HG03432 (cell line): Measurements from ENCODE around the gene ZSCAN5A.
A peak's percentile ranks its signal among the peaks of the same experiment; 100 is the strongest.
"Not testable (repeated sequence)": the region's sequence is repeated elsewhere in the genome, so short reads cannot be mapped to it uniquely, and the experiment has no call there.

Experiments used
- ATAC-seq: cut with Tn5 transposase; IDR thresholded peaks from one replicate; pipeline ENCODE4 v1.9.1; 2021; ENCODE audit warnings: mild to moderate bottlenecking, moderate library complexity; ENCODE audit not compliant: unreplicated experiment

Gene ZSCAN5A

DNA sequence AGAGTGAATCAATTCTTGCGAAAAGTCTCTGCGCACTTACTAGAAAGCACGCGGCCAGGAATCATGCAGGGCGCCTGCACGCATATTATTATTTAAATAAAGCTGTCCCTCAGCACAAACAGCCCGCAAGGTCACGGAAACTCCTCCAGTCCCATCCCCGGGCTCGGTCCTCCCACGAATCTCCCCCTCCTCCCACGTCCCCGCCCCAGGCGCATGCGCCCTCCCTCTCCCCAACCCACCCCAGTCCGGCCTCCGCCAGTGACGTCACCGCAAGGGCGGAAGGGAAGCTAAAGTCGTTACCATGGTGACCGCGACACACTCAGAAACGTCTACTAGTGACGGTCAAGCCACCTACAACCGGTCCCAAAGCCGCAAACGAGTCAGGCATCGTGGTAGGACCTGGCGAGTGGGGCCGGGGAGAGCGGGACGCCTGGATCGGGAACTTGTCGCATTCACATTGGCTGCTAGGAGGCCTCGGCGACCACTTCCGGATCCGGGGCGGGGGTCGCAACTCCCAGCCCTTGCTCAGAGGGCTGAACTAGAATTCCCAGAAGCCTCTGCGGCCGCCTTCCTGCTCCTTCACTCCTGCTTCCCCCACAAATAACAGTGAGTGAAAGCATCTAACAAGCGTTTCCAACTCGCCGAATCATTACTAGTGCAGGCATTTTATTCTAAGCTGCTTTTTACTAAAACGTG, at the start of gene ZSCAN5A:
Gene ZSCAN5A (minus strand): TSS at position 459 of the 696 bp plus-strand sequence. CDS start 89,793 bp downstream, outside the sequence.
- ATAC-seq, result peak; percentile 78

DNA sequence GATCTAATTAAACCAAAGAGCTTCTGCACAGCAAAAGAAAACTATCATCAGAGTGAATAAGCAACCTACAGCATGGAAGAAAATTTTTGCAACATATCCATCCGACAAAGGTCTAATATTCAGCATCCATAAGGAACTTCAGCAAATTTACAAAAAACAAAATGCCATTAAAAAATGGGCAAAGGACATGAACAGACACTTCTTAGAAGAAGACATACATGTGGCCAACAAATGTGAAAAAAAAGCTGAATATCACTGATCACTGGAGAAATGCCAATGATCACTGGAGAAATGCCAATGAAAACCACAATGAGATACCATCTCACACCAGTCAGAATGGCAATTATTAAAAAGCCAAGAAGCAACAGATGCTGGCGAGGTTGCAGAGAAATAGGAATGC, 46.2 kb upstream of the ZSCAN5A start:
- no peak for ATAC-seq

DNA sequence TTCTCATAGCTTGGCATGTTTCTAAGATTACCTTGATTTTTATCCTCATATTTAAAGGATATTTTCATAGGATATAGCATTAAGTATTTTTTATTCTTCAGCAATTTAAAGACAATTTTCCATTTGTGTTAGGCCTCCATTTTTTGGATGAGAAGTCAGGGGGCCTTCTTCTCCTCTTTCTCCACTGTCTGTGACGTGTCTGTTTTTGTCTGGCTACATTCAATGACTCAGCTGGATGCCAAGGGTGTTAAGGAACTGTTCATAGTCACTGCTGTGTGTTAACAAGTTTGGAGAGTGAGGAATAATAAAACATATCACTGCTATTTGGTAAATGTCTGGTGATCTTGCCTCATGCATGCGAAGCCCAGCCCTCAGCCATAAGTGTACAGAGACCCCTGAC, 42.3 kb upstream of the ZSCAN5A start:
- ATAC-seq, result no peak

GRCh38 chr19:56355517-56355916, 40.9 kb upstream of the ZSCAN5A start:
- no peak for ATAC-seq

- no peak for ATAC-seq
Observed at GRCh38 chr19:56351208-56351607, 36.6 kb upstream of the ZSCAN5A start.

DNA sequence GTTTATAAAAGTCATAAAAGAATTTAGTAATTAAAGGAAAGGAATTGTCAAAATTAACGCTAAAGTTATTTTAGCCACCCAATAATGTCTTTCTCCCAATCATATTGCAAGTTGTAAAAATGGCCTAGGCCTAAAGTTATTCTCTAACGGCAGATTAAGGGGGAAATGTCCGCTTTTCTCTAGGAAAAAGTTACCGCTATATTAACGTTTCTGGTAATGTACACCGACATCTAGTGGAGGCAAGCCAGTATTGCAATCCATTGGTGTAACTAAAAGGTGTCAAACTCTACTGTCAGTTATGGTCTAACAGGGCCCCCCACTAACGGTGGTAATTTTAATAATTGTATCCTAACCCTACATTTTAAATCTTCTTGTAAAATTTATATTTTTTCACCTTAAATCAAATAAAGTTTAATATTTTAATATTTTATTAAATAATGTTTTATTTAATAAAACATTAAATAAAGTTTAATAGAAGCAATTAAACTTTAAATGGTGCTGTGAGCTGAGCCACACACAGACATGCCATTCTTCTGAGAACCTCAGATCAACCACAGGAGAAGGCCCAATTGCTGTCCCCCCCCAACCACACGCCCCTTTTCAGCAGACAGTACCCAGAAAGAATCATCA, 35.9 kb upstream of the ZSCAN5A start:
- ATAC-seq, result no peak

GRCh38 chr19:56348289-56348877, 33.7 kb upstream of the ZSCAN5A start:
- ATAC-seq, result no peak

GRCh38 chr19:56347163-56347778, 32.6 kb upstream of the ZSCAN5A start:
- no peak for ATAC-seq

DNA sequence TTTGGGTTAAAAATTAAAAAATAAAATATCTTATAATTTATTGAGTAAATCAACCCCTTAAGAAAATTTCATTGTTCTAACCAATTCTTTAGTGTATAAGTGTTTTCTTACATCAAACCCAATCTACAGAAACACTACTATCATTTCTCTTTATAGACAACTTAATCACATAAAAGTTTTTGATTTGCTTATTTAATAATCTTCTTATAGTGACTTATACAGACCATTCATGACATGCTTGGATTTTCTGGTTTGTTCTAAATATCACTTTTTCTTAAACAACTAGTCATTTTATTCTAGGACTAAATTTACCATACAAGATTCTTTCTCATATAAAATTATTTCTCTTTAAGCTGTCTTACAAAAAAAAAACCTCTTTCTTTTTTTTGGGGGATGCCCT, 27.3 kb upstream of the ZSCAN5A start:
- ATAC-seq, result no peak

- ATAC-seq, result not testable (repeated sequence)
Observed at GRCh38 chr19:56339031-56339430, 24.4 kb upstream of the ZSCAN5A start.

GRCh38 chr19:56337077-56337476, 22.4 kb upstream of the ZSCAN5A start:
- not testable (repeated sequence) for ATAC-seq

GRCh38 chr19:56335371-56335770, 20.7 kb upstream of the ZSCAN5A start:
- ATAC-seq, result not testable (repeated sequence)

DNA sequence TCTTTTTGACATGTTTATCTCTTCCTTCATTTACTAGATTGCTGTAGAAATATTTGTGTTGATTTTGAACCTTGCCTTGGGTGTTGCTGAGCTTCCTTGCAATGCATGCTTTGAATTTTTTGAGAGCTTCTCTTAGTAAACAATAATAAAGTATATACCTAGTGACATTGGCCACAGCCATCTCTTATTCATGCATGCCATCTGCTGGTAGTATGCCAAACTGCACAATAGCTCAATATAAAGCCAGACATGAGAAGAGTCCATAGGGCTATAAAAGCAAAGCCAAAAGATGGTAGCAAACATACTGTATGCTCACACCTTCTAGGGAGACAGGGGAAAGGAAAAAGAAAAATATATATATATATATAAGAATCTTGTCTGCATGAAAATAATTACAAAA, 18.9 kb upstream of the ZSCAN5A start:
- no peak for ATAC-seq

DNA sequence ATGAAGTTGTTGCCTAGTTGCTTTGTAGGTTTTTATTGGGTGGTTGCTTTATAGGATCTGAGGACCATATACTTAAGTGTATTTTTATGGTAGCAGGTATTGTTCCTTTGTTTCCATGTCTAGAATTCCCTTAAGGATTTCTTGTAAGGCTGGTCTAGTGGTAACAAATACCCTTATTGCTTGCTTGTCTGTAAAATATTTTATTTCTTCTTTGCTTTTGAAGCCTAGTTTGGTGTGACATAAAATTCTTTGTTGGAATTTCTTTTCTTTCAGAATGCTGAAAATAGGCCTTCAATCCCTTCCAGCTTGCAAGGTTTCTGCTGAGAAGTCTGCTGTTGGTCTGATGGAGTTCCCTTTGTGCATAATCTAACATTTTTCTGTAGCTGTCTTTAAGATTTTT, 18.1 kb upstream of the ZSCAN5A start:
- no peak for ATAC-seq

DNA sequence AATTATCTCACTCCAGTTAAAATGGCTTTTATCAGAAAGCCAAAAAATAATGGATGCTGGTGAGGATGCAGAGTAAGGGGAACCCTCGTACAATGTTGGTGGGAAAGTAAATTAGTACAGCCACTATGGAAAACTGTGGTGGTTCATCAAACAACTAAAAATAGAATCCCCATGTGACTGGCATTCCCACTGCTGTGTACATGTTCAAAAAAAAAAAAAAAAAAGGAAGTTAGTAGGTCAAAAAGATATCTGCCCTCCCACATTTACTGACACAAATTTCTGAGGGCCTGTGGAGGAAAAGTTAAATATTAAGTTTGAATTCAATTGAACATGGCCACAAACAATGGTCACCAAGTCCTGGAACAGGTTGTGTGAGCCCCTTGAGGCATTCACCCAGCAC, 9.8 kb upstream of the ZSCAN5A start:
- no peak for ATAC-seq

GRCh38 chr19:56321989-56322440, 7.4 kb upstream of the ZSCAN5A start:
- no peak for ATAC-seq

GRCh38 chr19:56321254-56321988, 6.8 kb upstream of the ZSCAN5A start:
- ATAC-seq, result no peak

DNA sequence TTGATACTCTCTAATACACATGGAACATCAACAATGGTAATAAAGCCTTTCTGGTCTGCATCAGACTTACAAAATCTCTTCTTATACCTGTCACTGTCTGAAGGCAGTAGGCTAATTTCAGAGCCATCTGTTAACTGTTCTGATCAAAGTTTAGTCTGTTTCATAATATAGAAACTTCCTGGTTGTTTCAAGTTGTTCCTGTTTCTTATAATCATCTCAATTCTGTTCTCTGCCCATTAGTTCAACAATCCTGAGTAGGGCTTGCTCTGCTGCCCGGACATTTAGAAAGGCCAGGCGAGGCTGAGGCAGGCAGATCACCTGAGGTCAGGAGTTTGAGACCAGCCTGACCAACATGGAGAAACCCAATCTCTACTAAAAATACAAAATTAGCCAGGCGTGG, 5.4 kb upstream of the ZSCAN5A start:
- ATAC-seq, result no peak

- no peak for ATAC-seq
Observed at GRCh38 chr19:56317749-56318148, 3.1 kb upstream of the ZSCAN5A start.

DNA sequence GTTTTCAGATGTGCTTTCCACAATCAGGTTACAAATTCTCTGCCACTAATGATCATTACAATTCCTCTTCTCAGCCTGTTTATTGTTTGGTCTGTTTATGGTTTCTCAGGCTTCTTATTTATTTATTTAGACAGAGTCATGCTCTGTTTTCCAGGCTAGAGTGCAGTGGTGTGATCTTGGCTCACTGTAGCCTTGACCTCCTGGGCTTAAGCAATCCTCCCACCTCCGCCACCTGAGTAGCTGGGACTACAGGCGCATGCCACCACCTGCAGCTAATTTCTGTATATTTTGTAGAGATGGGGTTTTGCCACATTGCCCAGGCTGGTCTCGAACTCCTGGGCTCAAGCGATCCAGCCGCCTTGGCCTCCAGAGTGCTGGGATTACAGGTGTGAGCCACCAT, 2.1 kb upstream of the ZSCAN5A start:
- ATAC-seq, result no peak
